ENCODE data around the gene KYNU. TPM values are rescaled to one million over a fixed set of nuclear protein-coding genes. Genes with fewer than 3 reads are reported as not detected.
A peak's percentile ranks its signal among the peaks of the same experiment; 100 is the strongest.

Gene KYNU
- total and polyA plus RNA-seq, 8 donors = 0.12 to 2.6 (median 0.53) TPM

DNA sequence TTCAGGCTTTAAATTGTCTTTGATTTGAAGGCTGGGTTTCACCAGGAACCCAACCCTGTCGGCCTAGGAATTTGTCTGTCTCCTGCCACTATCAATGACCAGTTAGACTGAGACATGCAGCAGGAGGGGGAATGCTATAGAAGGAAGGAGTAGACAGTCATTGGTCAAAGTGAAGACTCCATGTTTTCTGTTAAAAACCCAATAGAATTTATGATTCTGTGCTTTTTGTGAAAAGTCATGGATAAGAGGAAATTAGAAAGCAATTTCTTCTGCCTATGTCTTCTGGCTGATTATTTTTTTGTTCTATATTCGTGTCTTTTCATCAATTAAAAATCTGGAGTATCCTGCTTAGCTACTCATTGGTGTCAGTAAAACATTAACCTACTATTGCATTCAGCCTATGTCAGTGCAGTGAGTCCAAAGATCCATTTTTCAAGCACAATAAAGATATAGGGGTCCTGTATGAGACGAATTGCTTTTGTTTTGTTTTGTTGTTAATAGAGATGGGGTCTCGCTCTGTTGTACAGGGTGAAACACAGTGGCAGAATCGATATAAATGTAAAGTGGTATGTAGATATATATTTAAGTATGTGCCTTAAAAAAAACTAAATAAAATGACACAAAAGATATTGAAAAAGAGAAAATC, 7.9 kb upstream of the KYNU start:
- H3K4me3 ChIP-seq = no peak overlapping the region
- TF ChIP-seq, protein P1, sequence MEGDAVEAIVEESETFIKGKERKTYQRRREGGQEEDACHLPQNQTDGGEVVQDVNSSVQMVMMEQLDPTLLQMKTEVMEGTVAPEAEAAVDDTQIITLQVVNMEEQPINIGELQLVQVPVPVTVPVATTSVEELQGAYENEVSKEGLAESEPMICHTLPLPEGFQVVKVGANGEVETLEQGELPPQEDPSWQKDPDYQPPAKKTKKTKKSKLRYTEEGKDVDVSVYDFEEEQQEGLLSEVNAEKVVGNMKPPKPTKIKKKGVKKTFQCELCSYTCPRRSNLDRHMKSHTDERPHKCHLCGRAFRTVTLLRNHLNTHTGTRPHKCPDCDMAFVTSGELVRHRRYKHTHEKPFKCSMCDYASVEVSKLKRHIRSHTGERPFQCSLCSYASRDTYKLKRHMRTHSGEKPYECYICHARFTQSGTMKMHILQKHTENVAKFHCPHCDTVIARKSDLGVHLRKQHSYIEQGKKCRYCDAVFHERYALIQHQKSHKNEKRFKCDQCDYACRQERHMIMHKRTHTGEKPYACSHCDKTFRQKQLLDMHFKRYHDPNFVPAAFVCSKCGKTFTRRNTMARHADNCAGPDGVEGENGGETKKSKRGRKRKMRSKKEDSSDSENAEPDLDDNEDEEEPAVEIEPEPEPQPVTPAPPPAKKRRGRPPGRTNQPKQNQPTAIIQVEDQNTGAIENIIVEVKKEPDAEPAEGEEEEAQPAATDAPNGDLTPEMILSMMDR (IDR thresholded peaks at IDR 0.05) = no peak
- DNase-seq (no peak), ATAC-seq (no peak), FAIRE-seq (no peak)
- peaks cover 0 to under 1% (median under 1%) of the 10 kb centered on the region in 3 donors for H3K4me1 ChIP-seq
- H3K36me3 ChIP-seq = no peaks in the 10 kb centered on the region
- no peak overlapping the region for H3K27ac ChIP-seq
- no peaks in the 10 kb centered on the region for H3K9me3 ChIP-seq
- 44 to 47% methylated on average over 5 of the region's 5 CpGs for WGBS, 2 donors
- H3K27me3 ChIP-seq = no peaks in the 10 kb centered on the region
- intact Hi-C loops (cut with DNase I) = no loop called here

DNA sequence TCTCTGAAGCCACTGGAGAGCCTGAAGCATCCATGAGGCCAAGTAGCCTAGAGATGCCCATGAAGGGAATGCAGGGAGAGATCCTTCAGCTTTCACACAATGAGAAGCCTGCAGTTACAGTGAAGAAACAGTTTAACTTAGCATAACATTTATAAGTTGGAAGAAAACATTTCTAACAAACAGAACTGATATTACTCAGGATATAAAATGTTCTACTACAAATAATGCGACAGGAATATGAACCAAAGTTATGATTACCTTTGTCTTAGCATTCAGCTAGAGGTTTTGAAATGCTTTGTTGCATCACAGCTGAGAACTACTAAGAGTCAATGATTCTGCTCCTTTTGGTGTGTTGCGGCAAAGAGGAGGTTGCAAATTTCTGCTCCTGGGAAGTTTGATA, 6.9 kb upstream of the KYNU start:
- WGBS, 2 donors = 94 to 95% methylated on average over 2 of the region's 2 CpGs
- Histone ChIP-seq H3K27me3 (no peaks in the 10 kb centered on the region), H3K36me3 (no peaks in the 10 kb centered on the region), H3K4me1 (peaks cover 0 to 6% (median 4%) of the 10 kb centered on the region in 3 donors), H3K9me3 (no peaks in the 10 kb centered on the region), H3K4me3 (no peak overlapping the region), H3K27ac (no peak overlapping the region)
- FAIRE-seq = no peak
- intact Hi-C loops (cut with DNase I) = no loop called here
- ATAC-seq = no peak
- DNase-seq = no peak
- TF ChIP-seq, protein P1 (IDR thresholded peaks at IDR 0.05) = no peak

DNA sequence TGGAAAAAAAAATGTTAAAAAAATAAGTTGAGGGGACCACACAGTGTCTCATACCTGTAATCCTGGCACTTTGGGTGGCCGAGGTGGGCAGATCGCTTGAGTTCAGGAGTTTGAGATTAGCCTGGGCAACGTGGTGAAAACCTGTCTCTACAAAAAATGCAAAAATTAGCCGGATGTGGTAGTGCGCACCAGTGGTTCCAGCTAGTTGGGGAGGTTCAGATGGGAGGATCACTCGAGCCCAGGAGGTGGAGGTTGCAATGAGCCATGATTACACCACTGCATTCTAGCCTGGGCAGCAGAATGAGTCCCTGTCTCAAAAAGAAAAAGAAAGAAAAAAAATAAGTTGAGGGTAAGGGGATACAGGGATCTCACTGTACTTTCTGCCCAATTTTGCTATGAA, 6.1 kb upstream of the KYNU start:
- intact Hi-C loops (cut with DNase I) = no loop called here
- H3K9me3 ChIP-seq = no peaks in the 10 kb centered on the region
- no peak for DNase-seq
- no peak overlapping the region for H3K4me3 ChIP-seq
- peaks cover 0 to 6% (median 4%) of the 10 kb centered on the region in 3 donors for H3K4me1 ChIP-seq
- H3K27me3 ChIP-seq = no peaks in the 10 kb centered on the region
- FAIRE-seq = no peak
- 77 to 87% methylated on average over 6 of the region's 6 CpGs for WGBS, 2 donors
- H3K27ac ChIP-seq = no peak overlapping the region
- TF ChIP-seq, protein P1 (IDR thresholded peaks at IDR 0.05) = no peak
- no peaks in the 10 kb centered on the region for H3K36me3 ChIP-seq
- ATAC-seq = no peak

DNA sequence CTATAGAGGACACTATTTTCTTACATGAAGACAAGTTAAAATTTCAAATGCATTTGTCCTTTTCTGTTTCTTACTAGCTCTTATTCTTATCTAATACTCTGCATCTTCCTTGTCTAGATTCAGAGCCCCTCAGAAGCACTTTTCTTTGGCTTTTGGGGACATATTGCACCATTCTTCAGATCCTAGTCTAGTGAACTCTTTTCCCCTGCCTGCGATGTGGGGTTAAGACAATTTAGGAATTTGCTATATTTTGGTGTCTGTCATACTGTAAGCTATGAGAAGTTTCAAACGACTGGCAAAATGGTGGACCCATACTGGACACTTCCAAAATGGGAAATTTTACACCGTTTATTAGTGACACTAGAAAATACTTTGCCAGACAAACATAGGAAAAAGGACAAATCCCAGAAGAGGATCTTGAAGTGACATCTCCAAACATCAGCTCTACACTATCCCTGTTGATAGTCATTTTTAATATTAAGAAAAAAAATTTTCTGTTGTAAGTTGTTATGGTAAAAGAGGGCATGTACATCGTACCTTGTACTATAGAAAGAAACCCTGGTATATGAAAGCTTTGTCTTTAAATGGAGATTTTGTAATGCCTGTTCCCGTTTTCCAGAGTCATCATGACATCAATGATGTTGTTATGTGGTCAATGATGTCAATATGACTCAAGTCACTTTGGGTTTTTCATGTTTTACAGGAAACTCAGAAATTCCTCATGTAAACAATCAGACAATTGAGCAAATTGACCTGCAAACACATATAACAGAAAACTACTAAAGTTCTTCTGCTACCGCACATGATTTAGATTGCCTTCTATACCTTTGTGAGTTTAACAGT, 4.4 kb upstream of the KYNU start:
- intact Hi-C loops (cut with DNase I) = no loop called here
- H3K27me3 ChIP-seq = no peaks in the 10 kb centered on the region
- peak overlapping the region in 2 of 4 donors; percentile 47 to 48 for H3K27ac ChIP-seq
- ATAC-seq (peak in 1 of 4 donors; percentile 27), DNase-seq (no peak), FAIRE-seq (no peak)
- TF ChIP-seq, protein P1 (IDR thresholded peaks at IDR 0.05) = no peak
- peaks cover 0 to 6% (median 4%) of the 10 kb centered on the region in 3 donors for H3K4me1 ChIP-seq
- H3K9me3 ChIP-seq = no peaks in the 10 kb centered on the region
- no peaks in the 10 kb centered on the region for H3K36me3 ChIP-seq
- 62 to 75% methylated on average over 6 of the region's 6 CpGs for WGBS, 2 donors
- H3K4me3 ChIP-seq = no peak overlapping the region
